Ovary (tissue), 9 donors: ENCODE results near the gene AHCTF1. TPM values are rescaled to one million over a fixed set of nuclear protein-coding genes. Genes with fewer than 3 reads are reported as not detected.
"Not testable (repeated sequence)": the region's sequence is repeated elsewhere in the genome, so short reads cannot be mapped to it uniquely, and the experiment has no call there.

Source experiments
- DNase-seq, 5 donors: peaks; one replicate each; pipeline ENCODE4 v3.0.0-alpha.2; 2019 to 2020
- H3K27ac ChIP-seq, 2 donors: fragments of 200-600 bp; one replicate each; pipeline versions ENCODE4 v1.5.1 to v1.8.0; 2019 to 2022
- H3K27me3 ChIP-seq: fragments of 200-600 bp; one replicate; pipeline ENCODE4 v1.8.0; 2022
- H3K36me3 ChIP-seq: fragments of 200-600 bp; sonication (generic); one replicate; pipeline ENCODE4 v1.5.1; 2019
- H3K4me1 ChIP-seq: one replicate; pipeline ENCODE4 v1.8.1; 2013; ENCODE audit warnings: mild to moderate bottlenecking, moderate library complexity; ENCODE audit not compliant: insufficient read depth
- H3K4me3 ChIP-seq: fragments of 200-600 bp; sonication (generic); one replicate; pipeline ENCODE4 v1.5.1; 2017
- H3K9me3 ChIP-seq, 2 donors: fragments of 200-600 bp in 1 of 2; sonication (generic) in 1 of 2; one replicate each; pipeline versions ENCODE4 v1.5.1 to v1.8.1; 2013 to 2019; ENCODE audit warnings: mild to moderate bottlenecking in 1 of 2, moderate library complexity in 1 of 2
- EP300 ChIP-seq: sonication (generic); formaldehyde crosslinking; IDR thresholded peaks from one replicate; pipeline ENCODE4 v1.6.1; 2017; ENCODE audit warnings: antibody characterized with exemption
- POLR2A ChIP-seq: fragments of 450-650 bp; IDR thresholded peaks from one replicate; pipeline ENCODE4 v1.6.1; 2017; ENCODE audit warnings: antibody characterized with exemption, mild to moderate bottlenecking, moderate library complexity
- WGBS, 3 donors: extraction: QIAGEN DNeasy Blood & Tissue Kit in 1 of 3; methylation state at CpG; one replicate each; pipeline versions ENCODE4 v1.1.5 to v1.1.7; 2013 to 2017; 5-methylcytosine and 5-hydroxymethylcytosine counted together
- intact Hi-C, 4 donors: fragments of 100-400 bp; cut with DNase I; formaldehyde crosslinking; loops; one replicate each; pipeline versions ENCODE4 v1.11.0 to v1.15.1; 2022 to 2023
- polyA plus RNA-seq, 2 donors: library from polyadenylated mRNA; stranded (reverse); fragments of 200-250 nt in 1 of 2; fragments of 350-450 nt in 1 of 2; fragmentation: Illumina TruSeq in 1 of 2; extraction: RNeasy Lipid Tissue Mini Kit (QIAGEN cat#74804) in 1 of 2; gene quantifications; one replicate each; pipeline ENCODE4 v1.2.3, GENCODE V29; 2013 to 2014
- total RNA-seq, 7 donors: library from RNA; depleted of rRNA in 2 of 7; stranded (reverse); fragments of >200 nt in 2 of 7; fragmentation: NEBNext Ultra II Directional in 3 of 7; extraction: Animal tissue kit (Norgen Biotek cat#: 25700) in 3 of 7; gene quantifications; one replicate each; pipeline versions ENCODE4 v1.1.0 to v1.2.4, GENCODE V29; 2016 to 2023
- TF ChIP-seq, protein P1 (sequence below), 3 donors: fragments of 450-650 bp in 2 of 3; fragments of 200-600 bp in 1 of 3; IDR thresholded peaks; one replicate each; pipeline versions ENCODE4 v1.5.1 to v1.8.0; 2016 to 2022; ENCODE audit warnings: antibody characterized with exemption in 3 of 3, mild to moderate bottlenecking in 1 of 3
- donor health status: DM: no; HTN: no; CAD: no; lungs with moderate emphysema.
- donor health status: DM: no; HTN: no; CAD: no.
- donor health status: Bipolar disorder and iron deficiency.
- donor health status: DM: yes; HTN: yes; CAD: no.
- donor health status: DM: no; HTN: no; CAD: no.
- donor health status: DM: yes; HTN: yes; CAD: no.

Gene AHCTF1
- total and polyA plus RNA-seq, 9 donors, result 18.8 to 60.4 (median 47.2) TPM

DNA sequence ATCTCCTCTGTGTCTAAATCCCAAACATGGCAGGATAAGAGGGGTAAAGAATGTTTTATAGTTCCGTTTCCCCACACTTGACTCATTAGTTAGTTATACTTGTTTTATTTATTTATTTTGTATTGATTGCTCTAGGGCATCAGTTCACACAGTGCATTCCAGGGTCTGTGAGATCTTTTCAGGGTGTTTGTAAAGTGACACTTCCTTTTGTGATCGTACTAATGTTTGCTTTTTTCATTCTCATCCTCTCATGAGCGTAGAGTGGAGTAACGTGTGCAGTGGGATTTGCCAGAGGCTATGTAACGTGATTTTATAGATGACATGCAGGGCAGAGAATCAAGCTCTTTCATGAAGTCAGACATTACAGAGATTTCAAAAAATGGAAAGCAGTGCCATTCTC, 104.4 kb downstream of the AHCTF1 start:
- TF ChIP-seq POLR2A (no peak), EP300 (no peak)
- TF ChIP-seq, protein P1, sequence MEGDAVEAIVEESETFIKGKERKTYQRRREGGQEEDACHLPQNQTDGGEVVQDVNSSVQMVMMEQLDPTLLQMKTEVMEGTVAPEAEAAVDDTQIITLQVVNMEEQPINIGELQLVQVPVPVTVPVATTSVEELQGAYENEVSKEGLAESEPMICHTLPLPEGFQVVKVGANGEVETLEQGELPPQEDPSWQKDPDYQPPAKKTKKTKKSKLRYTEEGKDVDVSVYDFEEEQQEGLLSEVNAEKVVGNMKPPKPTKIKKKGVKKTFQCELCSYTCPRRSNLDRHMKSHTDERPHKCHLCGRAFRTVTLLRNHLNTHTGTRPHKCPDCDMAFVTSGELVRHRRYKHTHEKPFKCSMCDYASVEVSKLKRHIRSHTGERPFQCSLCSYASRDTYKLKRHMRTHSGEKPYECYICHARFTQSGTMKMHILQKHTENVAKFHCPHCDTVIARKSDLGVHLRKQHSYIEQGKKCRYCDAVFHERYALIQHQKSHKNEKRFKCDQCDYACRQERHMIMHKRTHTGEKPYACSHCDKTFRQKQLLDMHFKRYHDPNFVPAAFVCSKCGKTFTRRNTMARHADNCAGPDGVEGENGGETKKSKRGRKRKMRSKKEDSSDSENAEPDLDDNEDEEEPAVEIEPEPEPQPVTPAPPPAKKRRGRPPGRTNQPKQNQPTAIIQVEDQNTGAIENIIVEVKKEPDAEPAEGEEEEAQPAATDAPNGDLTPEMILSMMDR (IDR thresholded peaks at IDR 0.05), result no peak

DNA sequence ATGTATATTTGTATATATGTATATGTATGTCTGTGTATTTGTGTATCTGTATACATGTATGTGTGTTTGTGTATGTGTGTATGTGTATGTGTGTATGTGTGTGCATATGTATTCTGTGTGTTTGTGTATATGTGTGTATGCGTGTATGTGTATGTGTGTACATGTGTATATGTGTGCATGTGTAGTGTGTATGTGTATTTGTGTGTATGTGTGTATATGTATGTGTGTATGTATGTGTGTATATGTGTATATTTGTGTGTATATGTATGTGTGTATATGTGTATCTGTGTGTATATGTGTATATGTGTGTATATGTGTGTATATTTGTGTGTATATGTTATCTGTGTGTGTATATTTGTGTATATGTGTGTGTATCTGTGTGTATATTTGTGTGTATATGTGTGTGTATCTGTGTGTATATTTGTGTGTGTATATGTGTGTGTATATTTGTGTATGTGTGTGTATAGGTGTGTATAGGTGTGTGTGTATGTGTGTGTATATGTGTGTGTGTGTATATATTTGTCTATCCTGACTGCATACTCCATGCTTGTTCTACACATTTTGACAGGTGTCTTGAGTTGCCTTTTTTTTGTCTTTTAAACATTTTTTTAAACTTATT, 106.1 kb downstream of the AHCTF1 start:
- intact Hi-C loops, result no loop called here
- H3K27me3 ChIP-seq, result no peaks in the 10 kb centered on the region
- H3K9me3 ChIP-seq, result no peaks in the 10 kb centered on the region
- no peaks in the 10 kb centered on the region for H3K4me1 ChIP-seq
- H3K36me3 ChIP-seq, result no peaks in the 10 kb centered on the region
- DNase-seq, result no peak
- TF ChIP-seq EP300 (no peak), POLR2A (no peak)
- TF ChIP-seq, protein P1 (IDR thresholded peaks at IDR 0.05), result no peak
- no peak overlapping the region for H3K27ac ChIP-seq
- H3K4me3 ChIP-seq, result no peak overlapping the region
- 54 to 98% (median 93%) methylated on average over 1 of the region's 1 CpG for WGBS, 3 donors

More for the DNA sequence above, 104.4 kb downstream of the AHCTF1 start:
- no peak overlapping the region for H3K27ac ChIP-seq
- H3K4me3 ChIP-seq, result no peak overlapping the region
- 86 to 88% (median 87%) methylated on average over 5 of the region's 5 CpGs for WGBS, 3 donors
- H3K4me1 ChIP-seq, result no peaks in the 10 kb centered on the region
- no peak for DNase-seq
- H3K36me3 ChIP-seq, result no peaks in the 10 kb centered on the region
- H3K9me3 ChIP-seq, result no peaks in the 10 kb centered on the region
- no peaks in the 10 kb centered on the region for H3K27me3 ChIP-seq
- intact Hi-C loops, result no loop called here

DNA sequence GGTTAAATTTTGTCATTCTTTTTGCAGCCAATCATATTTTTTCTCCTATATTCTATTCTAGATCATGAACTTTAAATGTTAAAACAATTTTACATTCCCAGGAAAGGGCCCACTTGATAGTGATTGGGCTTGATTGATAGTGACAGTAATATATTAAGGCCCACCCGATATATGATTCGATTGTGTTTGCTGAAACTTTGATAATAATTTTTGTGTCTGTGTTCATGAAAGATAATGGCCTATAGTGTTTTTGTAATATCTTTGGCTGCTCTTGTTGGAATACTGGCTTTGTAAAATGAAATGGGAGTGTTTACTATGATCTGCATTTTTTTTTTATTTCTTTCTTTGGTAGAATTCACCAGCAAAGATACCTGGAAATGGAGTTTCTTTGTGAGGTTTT, 107.2 kb downstream of the AHCTF1 start:
- Histone ChIP-seq H3K4me3 (no peak overlapping the region), H3K27me3 (no peaks in the 10 kb centered on the region), H3K4me1 (no peaks in the 10 kb centered on the region), H3K27ac (no peak overlapping the region), H3K36me3 (no peaks in the 10 kb centered on the region), H3K9me3 (no peaks in the 10 kb centered on the region)
- TF ChIP-seq EP300, result no peak
- TF ChIP-seq, protein P1 (IDR thresholded peaks at IDR 0.05), result no peak
- TF ChIP-seq POLR2A, result no peak
- DNase-seq, result no peak
- WGBS, 3 donors, result 70 to 92% (median 89%) methylated on average over 2 of the region's 2 CpGs
- intact Hi-C loops, result no loop called here

DNA sequence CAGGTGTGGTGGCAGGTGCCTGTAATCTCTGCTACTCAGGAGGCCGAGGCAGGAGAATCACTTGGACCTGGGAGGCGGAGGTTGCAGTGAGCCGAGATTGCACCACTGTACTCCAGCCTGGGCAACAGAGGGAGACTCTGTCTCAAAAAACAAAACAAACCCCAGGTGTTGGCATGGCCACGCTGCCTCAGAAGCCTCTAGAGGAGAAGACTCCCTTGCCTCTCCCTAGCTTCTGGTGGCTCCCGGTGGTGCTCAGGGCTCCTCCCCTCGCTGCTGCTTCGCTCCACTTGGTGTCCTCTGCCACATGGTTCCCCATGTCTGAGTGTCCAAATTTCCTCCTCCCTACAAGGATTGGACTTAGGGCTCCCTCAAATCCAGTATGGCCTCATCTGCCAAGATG, 109.6 kb downstream of the AHCTF1 start:
- DNase-seq, H3K27ac ChIP-seq, H3K9me3 ChIP-seq, H3K27me3 ChIP-seq, H3K36me3 ChIP-seq, intact Hi-C loops, H3K4me3 ChIP-seq, H3K4me1 ChIP-seq: not testable (repeated sequence)
- 89 to 92% (median 92%) methylated on average over 7 of the region's 7 CpGs for WGBS, 3 donors

DNA sequence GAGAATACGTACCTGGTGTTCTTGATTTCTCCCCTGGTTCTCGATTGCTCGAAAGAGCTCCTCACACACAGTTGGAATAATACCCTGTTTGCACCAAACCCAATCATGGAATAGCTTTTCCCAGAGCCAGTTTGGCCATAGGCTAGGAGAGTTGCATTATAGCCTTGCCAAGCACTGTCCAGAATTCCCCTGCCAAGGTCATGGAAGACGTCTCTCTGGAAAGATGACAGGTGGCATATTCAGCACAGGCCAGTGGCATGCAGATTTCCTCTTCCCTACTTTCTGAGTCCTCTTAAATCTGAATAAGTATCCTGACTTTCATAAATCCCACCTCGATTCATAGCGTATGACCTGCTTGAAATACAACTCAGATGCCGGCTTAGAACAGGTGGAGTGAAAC, 111.1 kb downstream of the AHCTF1 start:
- no peak for TF ChIP-seq POLR2A
- TF ChIP-seq, protein P1 (IDR thresholded peaks at IDR 0.05), result no peak
- TF ChIP-seq EP300, result no peak
- DNase-seq, result no peak
- H3K4me1 ChIP-seq, result no peaks in the 10 kb centered on the region
- 66 to 83% (median 82%) methylated on average over 7 of the region's 7 CpGs for WGBS, 3 donors
- no peaks in the 10 kb centered on the region for H3K9me3 ChIP-seq
- H3K27ac ChIP-seq, result no peak overlapping the region
- intact Hi-C loops, result no loop called here
- no peak overlapping the region for H3K4me3 ChIP-seq
- H3K36me3 ChIP-seq, result no peaks in the 10 kb centered on the region
- H3K27me3 ChIP-seq, result no peaks in the 10 kb centered on the region

DNA sequence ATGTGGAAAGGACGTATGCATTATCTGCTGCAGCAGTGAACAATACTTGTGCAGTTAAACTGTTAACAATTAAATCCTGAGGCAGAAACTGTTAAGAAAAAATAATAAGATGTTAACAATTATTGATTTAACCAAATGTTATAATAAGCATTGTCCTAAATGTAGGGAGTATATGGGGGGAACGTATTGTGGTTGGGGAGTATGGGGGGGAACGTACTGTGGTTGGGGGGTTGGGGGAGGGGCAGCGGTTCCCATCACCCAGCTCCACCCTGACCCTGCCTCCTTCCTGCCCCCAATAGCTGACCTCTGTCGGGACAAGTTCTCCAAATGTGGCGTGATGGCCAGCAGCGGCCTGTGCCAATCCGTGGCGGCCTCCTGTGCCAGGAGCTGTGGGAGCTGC, 114.0 kb downstream of the AHCTF1 start:
- intact Hi-C loops, result not testable (repeated sequence)
- 54 to 59% (median 55%) methylated on average over 3 of the region's 9 CpGs for WGBS, 3 donors

More for the DNA sequence above, 114.0 kb downstream of the AHCTF1 start:
- H3K4me1 ChIP-seq, H3K27me3 ChIP-seq, H3K27ac ChIP-seq, DNase-seq, H3K36me3 ChIP-seq, H3K4me3 ChIP-seq, H3K9me3 ChIP-seq: not testable (repeated sequence)
